Stimulated activated CD8-positive, alpha-beta memory T cell treated with anti-CD3 and anti-CD28 coated beads, Interleukin-15, amount 100 ng/mL, for 1 hour (primary cell): ENCODE data around the gene TTC12.
"Not testable (repeated sequence)": the region's sequence is repeated elsewhere in the genome, so short reads cannot be mapped to it uniquely, and the experiment has no call there.

Experiments
- DNase-seq: peaks from one replicate; pipeline ENCODE4 v3.0.0-alpha.2; 2020; ENCODE audit warnings: low read depth

TTC12 gene

GRCh38 chr11:113286009-113286408 lies 28.4 kb upstream of the TTC12 start:
- no peak for DNase-seq

- DNase-seq, result no peak
Observed at GRCh38 chr11:113286509-113287497, 27.6 kb upstream of the TTC12 start.

GRCh38 chr11:113287801-113288200 lies 26.6 kb upstream of the TTC12 start:
- DNase-seq, result no peak

DNA sequence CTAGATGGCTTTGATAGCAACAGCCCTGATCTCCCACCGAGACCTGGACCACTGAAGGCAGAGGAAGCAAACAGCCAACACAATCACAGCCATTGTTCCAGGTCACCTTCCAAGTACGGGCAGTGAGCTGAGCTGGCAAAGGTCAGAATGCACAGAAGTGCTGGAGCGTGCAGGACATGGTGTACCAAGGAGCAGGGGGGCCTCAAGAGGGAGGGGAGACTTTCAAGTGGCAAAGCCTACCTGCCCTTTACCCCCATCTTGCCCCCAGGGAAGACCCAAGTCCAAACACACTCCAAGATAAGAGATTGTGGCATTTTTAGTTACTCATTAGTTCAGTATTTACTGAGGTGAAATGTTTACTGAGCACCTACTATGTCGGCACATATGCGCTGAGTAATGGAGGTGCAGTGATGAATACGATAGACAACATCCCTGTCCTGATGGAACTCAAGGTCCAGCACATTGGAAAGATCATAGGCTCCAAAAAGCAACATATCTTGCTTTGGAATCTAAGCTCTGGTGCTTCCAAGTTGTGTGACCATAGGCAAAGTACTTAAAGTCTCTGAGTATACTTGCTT lies 26.0 kb upstream of the TTC12 start:
- no peak for DNase-seq

DNA sequence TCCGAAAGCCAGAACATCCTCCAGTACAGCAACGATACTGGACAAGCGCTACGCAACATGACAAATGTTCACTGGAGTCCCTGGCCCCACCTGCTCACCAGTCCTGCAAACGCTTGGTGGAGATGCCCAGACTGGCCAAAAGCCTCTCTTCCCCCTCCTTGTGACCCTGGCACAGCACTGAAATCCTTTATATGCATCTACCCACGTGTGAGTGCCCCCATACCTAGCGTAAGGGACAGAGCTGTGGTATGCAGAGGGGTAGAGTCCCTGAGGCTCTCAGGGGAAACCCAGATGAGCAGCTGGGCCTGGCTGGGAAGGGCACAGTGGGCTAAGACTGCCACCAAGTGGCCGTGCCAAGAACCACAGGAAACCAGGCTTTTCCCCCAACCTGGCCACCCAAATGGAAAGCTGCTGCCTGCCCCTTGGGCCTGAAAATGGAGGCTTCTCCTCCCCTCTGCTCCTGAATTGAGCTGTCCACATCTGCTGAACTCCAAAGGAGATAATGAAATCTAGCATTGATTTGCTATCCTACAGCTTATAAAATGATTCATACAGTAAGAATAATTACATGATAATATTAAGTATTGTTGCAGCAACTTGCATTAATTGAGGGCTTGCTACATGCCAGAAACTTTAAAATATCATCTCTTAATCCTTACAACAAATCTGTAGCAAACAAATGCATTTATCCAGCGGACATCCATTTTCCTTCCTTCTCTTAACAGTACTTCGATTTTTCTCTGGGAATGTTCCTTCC lies 24.8 kb upstream of the TTC12 start:
- peak; percentile 34 for DNase-seq

DNA sequence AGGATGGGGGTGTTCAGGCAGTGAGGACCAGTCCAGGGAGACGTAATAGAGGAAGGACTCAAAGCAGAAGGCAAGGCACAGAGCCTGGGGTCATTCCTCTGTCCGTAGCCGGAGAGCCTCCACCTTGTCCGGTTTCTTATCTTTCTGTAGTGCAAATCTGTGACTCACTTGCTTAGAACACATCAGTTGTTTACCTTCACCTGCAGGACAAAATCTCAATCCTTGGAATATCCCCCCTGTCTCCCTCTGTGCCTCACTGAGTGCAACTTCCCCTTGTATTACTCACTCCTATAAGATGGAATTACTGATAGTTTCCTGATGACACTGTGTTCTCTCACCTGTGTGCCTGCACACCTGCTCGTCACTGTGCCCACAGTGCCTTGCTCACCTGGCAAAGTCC lies 20.4 kb upstream of the TTC12 start:
- DNase-seq, result no peak

- no peak for DNase-seq
Observed at GRCh38 chr11:113295993-113296392, 18.4 kb upstream of the TTC12 start.

DNA sequence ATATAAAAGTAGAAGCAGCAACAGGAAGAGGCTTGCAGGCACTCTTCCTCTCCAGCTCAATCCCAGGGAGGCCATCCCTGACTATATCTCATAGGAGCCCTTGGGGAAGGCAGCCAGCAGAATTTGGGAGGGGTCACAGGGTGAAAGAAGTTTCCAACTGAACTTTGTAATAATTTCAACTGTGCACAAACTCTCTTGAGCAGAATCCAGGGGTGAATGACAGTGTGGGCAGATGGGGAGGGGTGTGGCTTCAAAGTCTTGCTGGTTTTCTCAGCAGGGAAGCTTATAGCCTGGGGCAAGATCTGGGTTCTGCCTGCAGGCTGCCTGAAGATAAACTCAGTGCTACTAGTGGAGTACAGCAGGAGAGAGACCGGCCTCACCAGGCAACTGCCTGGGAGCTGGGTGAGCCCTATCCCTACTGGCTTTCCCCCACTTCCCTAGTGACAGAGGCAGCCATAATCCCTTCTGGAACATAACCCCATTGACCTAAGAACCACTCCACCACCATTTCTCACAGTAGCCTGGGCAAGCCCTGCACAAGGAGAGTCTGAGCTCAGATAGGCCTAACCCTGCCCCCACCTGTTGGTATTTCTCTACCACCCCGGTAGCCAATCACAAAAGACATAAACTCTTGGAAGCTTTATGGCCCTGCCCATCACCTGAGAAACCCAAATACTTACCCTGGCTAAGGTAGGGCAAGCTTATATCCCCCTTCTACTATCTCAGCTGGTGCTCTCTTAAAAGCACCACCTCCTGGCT lies 17.8 kb upstream of the TTC12 start:
- no peak for DNase-seq

DNA sequence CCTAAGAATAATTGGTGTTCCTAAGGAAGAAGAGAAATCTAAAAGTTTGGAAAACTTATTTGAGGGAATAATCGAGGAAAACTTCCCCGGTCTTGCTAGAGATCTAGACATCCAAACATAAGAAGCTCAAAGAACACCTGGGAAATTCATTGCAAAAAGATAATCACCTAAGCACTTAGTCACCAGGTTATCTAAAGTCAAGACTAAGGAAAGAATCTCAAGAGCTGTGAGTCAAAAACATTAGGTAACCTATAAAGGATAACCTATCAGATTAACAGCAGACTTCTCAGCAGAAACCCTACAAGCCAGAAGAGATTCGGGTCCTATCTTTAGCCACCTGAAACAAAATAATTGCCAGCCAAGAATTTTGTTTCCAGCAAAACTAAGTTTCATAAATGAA lies 15.9 kb upstream of the TTC12 start:
- DNase-seq, result not testable (repeated sequence)

DNA sequence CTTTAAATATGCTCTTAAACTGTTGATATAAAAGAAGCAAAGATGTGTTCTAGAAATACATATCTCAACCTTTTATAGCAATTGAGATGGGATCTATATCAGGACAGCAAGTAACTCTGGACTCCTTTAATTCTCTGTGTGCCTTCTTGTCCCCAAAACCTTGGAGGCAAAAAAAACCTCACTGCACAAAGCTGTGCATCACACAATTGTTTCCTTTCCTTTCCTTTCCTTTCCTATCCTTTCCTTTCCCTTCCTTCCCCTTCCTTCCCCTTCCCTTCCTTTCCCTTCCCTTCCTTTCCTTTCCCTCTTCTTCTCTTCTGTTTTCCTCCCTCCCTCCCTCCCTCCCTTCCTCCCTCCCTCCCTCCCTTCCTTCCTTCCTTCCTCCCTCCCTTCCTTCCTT lies 9.5 kb upstream of the TTC12 start:
- no peak for DNase-seq

DNA sequence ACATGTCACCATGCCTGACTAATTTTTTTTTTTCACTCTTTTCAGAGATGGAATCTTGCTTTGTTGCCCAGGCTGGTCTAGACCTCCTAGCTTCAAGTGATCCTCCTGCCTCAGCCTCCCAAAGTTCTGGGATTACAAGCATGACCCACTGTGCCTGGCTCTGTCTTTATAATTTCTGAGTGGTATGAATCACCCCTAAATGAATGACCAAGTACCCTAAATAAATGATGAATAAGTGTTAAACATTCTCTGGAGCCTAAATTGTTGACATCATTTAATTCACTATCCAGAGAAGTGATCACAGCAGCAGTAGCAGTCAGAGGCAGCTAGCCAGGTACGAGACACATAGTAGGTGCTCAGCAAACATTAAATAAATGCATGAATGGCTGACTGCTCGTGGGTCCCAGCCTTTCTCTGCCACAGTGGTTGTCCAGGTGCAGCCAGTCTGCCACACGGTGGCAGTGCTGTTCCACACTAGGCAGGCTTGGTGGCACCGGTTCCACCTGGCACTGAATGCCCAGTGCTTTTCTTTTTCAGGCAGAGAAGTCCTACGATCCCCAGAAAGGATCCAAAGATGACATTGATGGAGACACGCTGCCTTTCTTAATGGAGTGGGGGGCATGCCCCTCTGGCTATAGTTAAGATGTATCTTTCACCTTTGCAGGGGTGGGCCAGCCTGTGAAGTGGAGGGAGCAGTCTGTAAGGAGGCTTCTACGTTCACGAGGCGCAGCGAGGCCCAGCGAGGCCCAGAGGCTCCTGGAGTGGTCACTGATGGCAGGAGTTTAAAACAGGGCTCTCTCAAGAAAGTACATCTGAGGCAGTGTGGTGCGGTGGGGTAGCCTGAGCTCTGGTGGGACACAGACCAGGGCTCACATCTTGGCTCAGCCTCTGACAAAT lies 8.7 kb upstream of the TTC12 start:
- peak; percentile 48 for DNase-seq

- no peak for DNase-seq
Observed at GRCh38 chr11:113308601-113309000, 5.8 kb upstream of the TTC12 start.

GRCh38 chr11:113311536-113311935 lies 2.8 kb upstream of the TTC12 start:
- no peak for DNase-seq

DNA sequence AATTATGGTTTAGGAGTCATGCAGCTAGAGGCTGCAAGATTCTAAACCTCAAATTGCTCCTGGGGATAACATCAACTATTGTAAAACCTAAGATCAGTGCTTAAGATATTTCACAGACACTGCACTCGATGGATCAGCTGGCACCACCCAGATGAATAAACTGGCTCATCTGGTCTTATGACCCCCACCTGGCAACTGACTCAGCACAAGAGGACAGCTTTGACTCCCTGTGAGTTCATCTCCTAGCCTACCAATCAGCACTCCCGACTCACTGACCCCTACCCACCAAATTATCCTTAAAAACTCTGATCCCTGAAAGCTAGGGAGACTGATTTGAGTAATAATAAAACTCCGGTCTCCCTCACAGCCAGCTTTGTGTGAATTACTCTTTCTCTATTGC lies 782 bp upstream of the TTC12 start:
- DNase-seq, result no peak

GRCh38 chr11:113314065-113314388 lies 356 bp upstream of the TTC12 start:
- DNase-seq, result no peak

- no peak for DNase-seq
Observed at GRCh38 chr11:113315811-113316210, 1.4 kb downstream of the TTC12 start.

DNA sequence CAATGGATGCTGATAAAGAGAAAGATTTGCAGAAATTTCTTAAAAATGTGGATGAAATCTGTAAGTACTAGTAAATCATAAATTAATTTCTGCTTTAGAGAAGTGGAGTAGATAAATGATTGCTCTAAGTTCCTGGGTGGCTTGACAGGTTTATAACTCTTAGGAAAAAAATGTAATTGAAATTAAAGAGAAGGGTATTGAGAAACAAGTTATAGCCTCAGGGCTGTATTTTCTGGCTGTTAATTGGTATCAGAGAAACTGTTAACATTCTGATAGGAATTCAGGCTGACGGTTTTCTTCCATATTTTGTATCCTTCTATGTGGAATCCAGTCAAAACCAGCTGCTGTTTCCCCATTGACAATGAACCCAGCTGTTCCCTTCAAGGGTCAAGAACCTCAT lies 1.9 kb downstream of the TTC12 start:
- no peak for DNase-seq

- no peak for DNase-seq
Observed at GRCh38 chr11:113317339-113317738, 3.0 kb downstream of the TTC12 start.

DNA sequence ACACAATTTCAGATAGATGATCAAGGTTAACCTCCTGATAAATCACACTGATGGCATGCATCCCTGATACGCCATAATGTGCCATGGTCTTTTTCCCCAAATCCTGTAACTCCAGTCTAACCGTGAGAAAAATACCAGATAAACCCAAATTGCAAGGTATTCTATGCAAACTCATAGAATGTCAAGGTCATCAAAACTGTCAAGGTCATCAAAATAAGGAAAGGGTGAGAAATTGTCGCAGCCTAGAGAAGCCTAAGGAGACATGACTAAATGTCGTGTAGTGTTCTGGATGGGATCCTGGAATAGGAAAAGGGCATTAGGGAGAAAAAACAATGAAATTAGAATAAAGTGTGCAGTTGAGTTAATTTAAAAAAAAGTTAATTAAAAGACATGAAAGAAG lies 4.7 kb downstream of the TTC12 start:
- DNase-seq, result no peak

- no peak for DNase-seq
Observed at GRCh38 chr11:113322158-113322557, 7.8 kb downstream of the TTC12 start.

DNA sequence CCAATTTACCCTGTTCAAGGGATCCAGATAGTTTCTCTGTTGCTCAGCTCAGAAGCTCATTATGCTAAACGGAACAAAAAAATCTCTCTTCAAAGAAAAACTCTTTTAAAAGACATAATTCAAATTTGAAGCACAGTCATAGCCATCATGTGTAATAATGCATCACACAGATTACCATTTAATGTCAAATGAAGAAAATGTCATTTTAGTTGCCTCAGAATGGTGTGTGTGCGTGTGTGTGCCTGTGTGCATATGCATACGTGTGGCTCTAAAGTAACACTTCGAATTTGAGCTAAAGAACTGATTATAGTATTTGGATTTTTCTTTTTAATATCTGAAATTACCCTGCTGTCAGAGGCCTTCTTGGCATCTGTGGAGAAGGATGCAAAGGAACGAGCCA lies 9.9 kb downstream of the TTC12 start:
- no peak for DNase-seq
